ENCODE measurements around the gene POLG. TPM values are rescaled to one million over a fixed set of nuclear protein-coding genes. Genes with fewer than 3 reads are reported as not detected.

Gene POLG
- total and polyA plus RNA-seq, 8 donors: 19.3 to 52.0 (median 25.8) TPM

- Histone ChIP-seq H3K27me3 (no peaks in the 10 kb centered on the region), H3K9me3 (no peaks in the 10 kb centered on the region), H3K36me3 (peaks cover 6 to 56% (median 34%) of the 10 kb centered on the region in 3 donors), H3K27ac (no peak overlapping the region), H3K4me1 (no peaks in the 10 kb centered on the region), H3K4me3 (no peak overlapping the region)
- intact Hi-C loops (cut with DNase I): loop anchor here in 1 of 3 donors (10.0 kb wide), 1 partner anchor 112 kb away; no protein-coding TSS in a partner anchor
- TF ChIP-seq, protein P1, sequence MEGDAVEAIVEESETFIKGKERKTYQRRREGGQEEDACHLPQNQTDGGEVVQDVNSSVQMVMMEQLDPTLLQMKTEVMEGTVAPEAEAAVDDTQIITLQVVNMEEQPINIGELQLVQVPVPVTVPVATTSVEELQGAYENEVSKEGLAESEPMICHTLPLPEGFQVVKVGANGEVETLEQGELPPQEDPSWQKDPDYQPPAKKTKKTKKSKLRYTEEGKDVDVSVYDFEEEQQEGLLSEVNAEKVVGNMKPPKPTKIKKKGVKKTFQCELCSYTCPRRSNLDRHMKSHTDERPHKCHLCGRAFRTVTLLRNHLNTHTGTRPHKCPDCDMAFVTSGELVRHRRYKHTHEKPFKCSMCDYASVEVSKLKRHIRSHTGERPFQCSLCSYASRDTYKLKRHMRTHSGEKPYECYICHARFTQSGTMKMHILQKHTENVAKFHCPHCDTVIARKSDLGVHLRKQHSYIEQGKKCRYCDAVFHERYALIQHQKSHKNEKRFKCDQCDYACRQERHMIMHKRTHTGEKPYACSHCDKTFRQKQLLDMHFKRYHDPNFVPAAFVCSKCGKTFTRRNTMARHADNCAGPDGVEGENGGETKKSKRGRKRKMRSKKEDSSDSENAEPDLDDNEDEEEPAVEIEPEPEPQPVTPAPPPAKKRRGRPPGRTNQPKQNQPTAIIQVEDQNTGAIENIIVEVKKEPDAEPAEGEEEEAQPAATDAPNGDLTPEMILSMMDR (IDR thresholded peaks at IDR 0.05): no peak
- ATAC-seq (no peak), FAIRE-seq (no peak), DNase-seq (no peak)
- 91 to 92% methylated on average over 5 of the region's 5 CpGs for WGBS, 2 donors
Observed at GRCh38 chr15:89316504-89316903, 18.1 kb downstream of the POLG start.

GRCh38 chr15:89315375-89315929, 19.2 kb downstream of the POLG start:
- no peak overlapping the region for H3K4me3 ChIP-seq
- no peak for ATAC-seq
- FAIRE-seq: no peak
- no peak for DNase-seq
- intact Hi-C loops (cut with DNase I): loop anchor here in 1 of 3 donors (10.0 kb wide), 1 partner anchor 111 kb away; no protein-coding TSS in a partner anchor
- no peak overlapping the region for H3K27ac ChIP-seq
- no peaks in the 10 kb centered on the region for H3K4me1 ChIP-seq
- TF ChIP-seq, protein P1 (IDR thresholded peaks at IDR 0.05): no peak
- 71 to 80% methylated on average over 2 of the region's 2 CpGs for WGBS, 2 donors
- H3K9me3 ChIP-seq: no peaks in the 10 kb centered on the region
- no peaks in the 10 kb centered on the region for H3K27me3 ChIP-seq
- peaks cover 1 to 45% (median 23%) of the 10 kb centered on the region in 3 donors for H3K36me3 ChIP-seq

DNA sequence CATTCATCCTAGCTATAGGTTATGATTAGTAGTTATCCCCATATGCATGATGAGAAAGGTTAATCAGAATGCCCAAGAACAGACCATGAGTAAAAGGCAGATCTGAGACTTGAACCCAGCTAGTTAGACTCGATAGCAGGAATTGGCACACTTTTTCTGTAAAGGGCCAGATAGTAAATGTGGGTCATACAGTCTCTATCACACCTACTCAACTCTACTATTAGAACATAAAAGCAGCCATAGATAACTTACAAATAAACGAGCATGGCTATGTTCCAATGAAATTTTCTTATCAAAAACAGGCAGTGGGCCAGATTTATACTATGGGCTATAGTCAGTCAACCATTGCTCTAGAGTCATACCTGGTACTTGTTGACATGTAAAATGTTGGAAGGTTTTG, 24.6 kb downstream of the POLG start:
- no peak for ATAC-seq
- intact Hi-C loops (cut with DNase I): loop anchor here in 1 of 3 donors (10.0 kb wide), 1 partner anchor 105 kb away; no protein-coding TSS in a partner anchor

GRCh38 chr15:89308236-89308635, 26.4 kb downstream of the POLG start:
- H3K4me3 ChIP-seq: no peak overlapping the region
- H3K9me3 ChIP-seq: no peaks in the 10 kb centered on the region
- intact Hi-C loops (cut with DNase I): no loop called here
- no peaks in the 10 kb centered on the region for H3K36me3 ChIP-seq
- H3K27me3 ChIP-seq: no peaks in the 10 kb centered on the region
- FAIRE-seq: no peak
- H3K27ac ChIP-seq: no peak overlapping the region
- TF ChIP-seq, protein P1 (IDR thresholded peaks at IDR 0.05): no peak
- WGBS, 2 donors: 61 to 64% methylated on average over 3 of the region's 3 CpGs
- H3K4me1 ChIP-seq: peaks cover 0 to 10% (median 0%) of the 10 kb centered on the region in 3 donors
- DNase-seq: no peak
- ATAC-seq: no peak

More for the DNA sequence above, 24.6 kb downstream of the POLG start:
- Histone ChIP-seq H3K4me1 (peaks cover 0 to 10% (median 0%) of the 10 kb centered on the region in 3 donors), H3K36me3 (no peaks in the 10 kb centered on the region), H3K27ac (no peak overlapping the region), H3K27me3 (no peaks in the 10 kb centered on the region), H3K4me3 (no peak overlapping the region), H3K9me3 (no peaks in the 10 kb centered on the region)
- no peak for DNase-seq
- TF ChIP-seq, protein P1 (IDR thresholded peaks at IDR 0.05): no peak
- 32 to 35% methylated on average over 2 of the region's 2 CpGs for WGBS, 2 donors
- no peak for FAIRE-seq

GRCh38 chr15:89307791-89308190, 26.8 kb downstream of the POLG start:
- Histone ChIP-seq H3K4me1 (peaks cover 0 to 10% (median 0%) of the 10 kb centered on the region in 3 donors), H3K9me3 (no peaks in the 10 kb centered on the region), H3K36me3 (no peaks in the 10 kb centered on the region), H3K27ac (no peak overlapping the region), H3K27me3 (no peaks in the 10 kb centered on the region), H3K4me3 (no peak overlapping the region)
- no peak for DNase-seq
- no peak for FAIRE-seq
- intact Hi-C loops (cut with DNase I): no loop called here
- WGBS, 2 donors: 85 to 89% methylated on average over 2 of the region's 2 CpGs
- TF ChIP-seq, protein P1 (IDR thresholded peaks at IDR 0.05): no peak
- no peak for ATAC-seq
